ENCODE data around the gene CD69.
A peak's percentile ranks its signal among the peaks of the same experiment; 100 is the strongest.

The CD69 gene

GRCh38 chr12:9760699-9761418 lies at the start of gene CD69:
Gene CD69 (minus strand): TSS chr12:9760901. CDS start chr12:9760820, 81 bp downstream.
- DNase-seq (ENCODE audit: low read depth), result peak; percentile 18

GRCh38 chr12:9809866-9810265 lies 49.2 kb upstream of the CD69 start:
- no peak for DNase-seq (ENCODE audit: low read depth)

GRCh38 chr12:9809338-9809737 lies 48.6 kb upstream of the CD69 start:
- no peak for DNase-seq (ENCODE audit: low read depth)

GRCh38 chr12:9808504-9808903 lies 47.8 kb upstream of the CD69 start:
- no peak for DNase-seq (ENCODE audit: low read depth)

- DNase-seq (ENCODE audit: low read depth), result no peak
Measured at GRCh38 chr12:9806714-9807113, 46.0 kb upstream of the CD69 start.

- DNase-seq (ENCODE audit: low read depth), result no peak
Measured at GRCh38 chr12:9805883-9806282, 45.2 kb upstream of the CD69 start.

GRCh38 chr12:9799961-9800360 lies 39.3 kb upstream of the CD69 start:
- no peak for DNase-seq (ENCODE audit: low read depth)

GRCh38 chr12:9797722-9798619 lies 37.3 kb upstream of the CD69 start:
- peak; percentile 75 for DNase-seq (ENCODE audit: low read depth)

- no peak for DNase-seq (ENCODE audit: low read depth)
Measured at GRCh38 chr12:9796971-9797370, 36.3 kb upstream of the CD69 start.

GRCh38 chr12:9796346-9796745 lies 35.6 kb upstream of the CD69 start:
- no peak for DNase-seq (ENCODE audit: low read depth)

- no peak for DNase-seq (ENCODE audit: low read depth)
Measured at GRCh38 chr12:9795945-9796344, 35.2 kb upstream of the CD69 start.

- DNase-seq (ENCODE audit: low read depth), result peak; percentile 20
Measured at GRCh38 chr12:9794484-9795093, 33.9 kb upstream of the CD69 start.

- DNase-seq (ENCODE audit: low read depth), result no peak
Measured at GRCh38 chr12:9793779-9794395, 33.2 kb upstream of the CD69 start.

- peak; percentile 70 for DNase-seq (ENCODE audit: low read depth)
Measured at GRCh38 chr12:9792961-9793617, 32.4 kb upstream of the CD69 start.

- no peak for DNase-seq (ENCODE audit: low read depth)
Measured at GRCh38 chr12:9792185-9792900, 31.6 kb upstream of the CD69 start.

- DNase-seq (ENCODE audit: low read depth), result peak; percentile 59
Measured at GRCh38 chr12:9786726-9787717, 26.3 kb upstream of the CD69 start.

- no peak for DNase-seq (ENCODE audit: low read depth)
Measured at GRCh38 chr12:9784816-9785215, 24.1 kb upstream of the CD69 start.

- DNase-seq (ENCODE audit: low read depth), result no peak
Measured at GRCh38 chr12:9784326-9784725, 23.6 kb upstream of the CD69 start.

GRCh38 chr12:9782547-9783382 lies 22.1 kb upstream of the CD69 start:
- DNase-seq (ENCODE audit: low read depth), result no peak

Measured in iris pigment epithelial cell (primary cell).